Hematopoietic multipotent progenitor cell treated with erythropoietin and hydrocortisone succinate and interleukin-3 and kit ligand, for 15 days (in vitro differentiated cells): ENCODE data around the gene SLCO1A2.
"Not testable (repeated sequence)": the region's sequence is repeated elsewhere in the genome, so short reads cannot be mapped to it uniquely, and the experiment has no call there.

Experiments used
- DNase-seq: peaks from one replicate; pipeline ENCODE4 v3.0.0-alpha.2; 2015; ENCODE audit warnings: low spot score

The SLCO1A2 gene

GRCh38 chr12:21334771-21335325 is at the start of gene SLCO1A2:
TSS of gene SLCO1A2 (minus strand) at chr12:21334917. CDS start at chr12:21334647, 270 bp downstream.
- no peak for DNase-seq

- DNase-seq, result no peak
Measured at GRCh38 chr12:21384261-21384660, 49.5 kb upstream of the SLCO1A2 start.

GRCh38 chr12:21381320-21381719 is 46.6 kb upstream of the SLCO1A2 start:
- not testable (repeated sequence) for DNase-seq

- no peak for DNase-seq
Measured at GRCh38 chr12:21379218-21379617, 44.5 kb upstream of the SLCO1A2 start.

- no peak for DNase-seq
Measured at GRCh38 chr12:21372602-21373001, 37.9 kb upstream of the SLCO1A2 start, which contains the start of gene IAPP. TSS of gene IAPP (plus strand) at chr12:21372902. CDS start at chr12:21373352, 450 bp downstream.

GRCh38 chr12:21370845-21371449 is 36.2 kb upstream of the SLCO1A2 start:
- DNase-seq, result no peak

GRCh38 chr12:21369141-21369980 is 34.6 kb upstream of the SLCO1A2 start:
- DNase-seq, result no peak

- not testable (repeated sequence) for DNase-seq
Measured at GRCh38 chr12:21360632-21361031, 25.9 kb upstream of the SLCO1A2 start.

GRCh38 chr12:21354641-21355040 is 19.9 kb upstream of the SLCO1A2 start:
- no peak for DNase-seq

- no peak for DNase-seq
Measured at GRCh38 chr12:21353948-21354347, 19.2 kb upstream of the SLCO1A2 start.

- no peak for DNase-seq
Measured at GRCh38 chr12:21353487-21353886, 18.8 kb upstream of the SLCO1A2 start.

- DNase-seq, result no peak
Measured at GRCh38 chr12:21350975-21351374, 16.3 kb upstream of the SLCO1A2 start.

GRCh38 chr12:21346542-21347205 is 12.0 kb upstream of the SLCO1A2 start:
- no peak for DNase-seq

- no peak for DNase-seq
Measured at GRCh38 chr12:21343636-21344035, 8.9 kb upstream of the SLCO1A2 start.

GRCh38 chr12:21341769-21342168 is 7.1 kb upstream of the SLCO1A2 start:
- DNase-seq, result no peak

GRCh38 chr12:21340403-21340802 is 5.7 kb upstream of the SLCO1A2 start:
- DNase-seq, result no peak

- DNase-seq, result no peak
Measured at GRCh38 chr12:21339921-21340320, 5.2 kb upstream of the SLCO1A2 start.

GRCh38 chr12:21337959-21338744 is 3.4 kb upstream of the SLCO1A2 start:
- no peak for DNase-seq

GRCh38 chr12:21337453-21337852 is 2.7 kb upstream of the SLCO1A2 start:
- DNase-seq, result no peak

GRCh38 chr12:21336656-21337055 is 1.9 kb upstream of the SLCO1A2 start:
- DNase-seq, result no peak

GRCh38 chr12:21330682-21331253 is 3.9 kb downstream of the SLCO1A2 start:
- DNase-seq, result no peak
